ENCODE results near the gene PPIL6.
"Not testable (repeated sequence)": the region's sequence is repeated elsewhere in the genome, so short reads cannot be mapped to it uniquely, and the experiment has no call there.

PPIL6 gene

DNA sequence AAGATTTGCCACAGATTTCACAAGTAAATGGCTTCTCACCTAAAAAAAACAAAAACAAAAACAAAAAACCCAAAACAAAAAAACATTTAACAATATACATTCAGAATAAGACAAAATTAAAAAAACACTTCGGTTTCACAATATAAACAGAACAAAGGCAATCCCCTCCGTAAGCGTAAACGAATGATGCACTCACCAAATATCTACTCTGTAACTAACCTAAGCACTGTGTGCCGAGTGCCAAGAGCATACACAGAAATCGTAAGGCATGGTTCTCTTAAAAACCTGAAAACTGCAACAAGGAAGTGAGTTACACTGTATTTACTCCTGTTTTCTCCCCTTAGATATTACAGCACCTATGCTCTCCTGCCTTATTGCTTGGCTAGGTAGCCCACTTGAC lies 27.3 kb upstream of the PPIL6 start:
- DNase-seq (ENCODE audit: low read depth in 1 of 2, low spot score in 1 of 2), result no peak

DNA sequence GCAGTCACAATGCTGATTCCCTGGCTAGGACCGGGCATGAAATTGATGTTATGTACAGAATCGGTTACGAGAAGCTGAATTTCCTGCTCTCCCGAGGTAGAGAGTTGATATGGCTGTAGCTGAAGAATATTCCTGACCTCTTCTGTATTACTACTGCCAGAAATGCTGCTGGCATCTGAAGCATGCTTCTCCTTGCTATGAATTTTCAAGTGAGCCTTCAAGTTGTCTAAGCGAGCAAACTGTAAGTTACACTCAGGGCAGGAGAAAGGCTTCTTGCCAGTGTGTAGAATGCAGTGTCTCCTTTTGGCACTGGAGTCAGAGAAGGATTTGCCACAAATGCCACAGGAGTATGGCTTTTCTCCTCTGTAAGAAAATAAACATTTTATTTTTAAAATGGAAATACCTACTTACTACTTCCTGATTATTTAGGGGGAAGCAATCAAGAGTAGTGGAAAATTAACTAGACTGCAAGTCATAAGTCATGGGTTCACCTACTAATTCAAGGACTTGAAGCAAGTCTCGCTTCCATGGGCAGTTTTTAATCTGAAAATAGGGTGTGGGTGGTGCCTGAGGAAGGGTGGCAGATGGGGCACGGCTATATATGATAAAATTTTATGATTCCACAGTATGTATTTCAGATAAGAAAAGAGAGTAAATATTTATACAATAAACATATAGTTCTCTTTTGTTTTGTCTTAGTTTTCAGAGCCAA lies 25.9 kb upstream of the PPIL6 start:
- DNase-seq (ENCODE audit: low read depth in 1 of 2, low spot score in 1 of 2), result no peak

DNA sequence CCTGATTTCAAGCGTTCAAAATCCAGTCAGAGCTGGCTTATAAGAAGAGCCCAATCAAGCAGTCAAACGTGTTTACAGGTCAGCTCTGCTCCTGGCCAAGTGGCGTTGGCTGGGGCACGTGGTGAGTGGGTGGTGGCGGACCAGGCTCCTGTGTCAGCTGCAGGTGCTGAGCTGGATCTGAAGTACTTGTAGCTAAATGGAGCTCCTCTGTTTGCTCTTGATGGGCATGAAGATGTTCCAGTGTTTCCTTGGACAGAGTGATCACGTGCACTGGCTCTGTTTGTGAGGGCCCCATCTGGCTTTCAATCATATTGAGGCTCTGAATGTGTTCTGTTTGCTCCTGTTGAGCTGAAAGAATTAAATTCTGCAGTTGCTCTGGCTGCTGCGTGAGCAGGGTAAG lies 25.3 kb upstream of the PPIL6 start:
- DNase-seq (ENCODE audit: low read depth in 1 of 2, low spot score in 1 of 2), result no peak

DNA sequence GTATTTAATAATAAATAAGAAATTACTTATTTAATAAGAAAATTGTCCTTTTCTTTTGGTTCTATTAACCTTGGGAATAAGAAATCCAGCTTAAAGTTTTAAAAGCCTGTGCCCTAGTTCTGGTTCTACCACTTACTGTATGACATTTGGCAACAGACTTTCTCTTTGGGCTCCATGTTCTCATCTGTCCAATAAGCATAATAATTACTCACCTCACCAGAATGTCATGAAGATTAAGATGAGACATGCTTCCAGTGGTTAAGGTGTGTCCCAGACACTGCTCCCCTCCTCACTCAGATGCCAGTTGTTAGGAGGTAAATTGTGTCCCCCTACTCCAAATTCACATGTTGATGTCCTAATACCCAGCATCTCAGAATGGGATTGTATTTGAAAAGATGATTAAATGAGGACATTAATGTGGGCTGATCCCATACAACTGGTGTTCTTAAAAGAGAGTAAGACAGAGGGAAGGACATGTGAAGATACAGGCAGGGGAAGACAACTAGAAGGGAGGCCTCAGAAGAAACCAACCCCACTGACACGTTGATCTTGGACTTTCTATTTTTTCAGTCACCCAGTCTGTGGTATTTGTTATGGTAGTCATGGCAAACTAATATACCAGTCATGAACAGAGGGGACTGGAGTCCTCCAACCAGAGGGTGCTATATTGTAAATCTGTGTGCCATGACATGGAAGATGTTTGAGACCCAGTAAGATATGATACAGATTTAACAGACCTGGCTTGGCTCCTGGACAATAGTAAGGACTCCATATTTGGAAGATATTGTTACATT lies 21.5 kb upstream of the PPIL6 start:
- no peak for DNase-seq (ENCODE audit: low read depth in 1 of 2, low spot score in 1 of 2)

DNA sequence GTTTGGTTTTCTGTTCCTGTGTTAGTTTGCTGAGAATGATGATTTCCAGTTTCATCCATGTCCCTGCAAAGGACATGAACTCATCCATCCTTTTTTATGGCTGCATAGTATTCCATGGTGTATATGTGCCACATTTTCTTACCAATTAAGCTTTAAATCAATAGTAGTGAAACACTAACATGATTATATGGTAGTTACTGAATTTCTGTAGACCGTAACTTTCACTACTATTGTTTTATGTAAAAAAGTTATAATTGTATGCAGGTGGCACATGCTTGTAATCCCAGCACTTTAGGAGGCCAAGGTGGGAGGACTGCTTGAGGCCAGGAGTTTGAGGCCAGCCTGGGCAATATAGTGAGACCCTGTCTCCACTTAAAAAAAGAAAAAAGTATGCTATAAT lies 20.8 kb upstream of the PPIL6 start:
- not testable (repeated sequence) for DNase-seq (ENCODE audit: low read depth in 1 of 2, low spot score in 1 of 2)

DNA sequence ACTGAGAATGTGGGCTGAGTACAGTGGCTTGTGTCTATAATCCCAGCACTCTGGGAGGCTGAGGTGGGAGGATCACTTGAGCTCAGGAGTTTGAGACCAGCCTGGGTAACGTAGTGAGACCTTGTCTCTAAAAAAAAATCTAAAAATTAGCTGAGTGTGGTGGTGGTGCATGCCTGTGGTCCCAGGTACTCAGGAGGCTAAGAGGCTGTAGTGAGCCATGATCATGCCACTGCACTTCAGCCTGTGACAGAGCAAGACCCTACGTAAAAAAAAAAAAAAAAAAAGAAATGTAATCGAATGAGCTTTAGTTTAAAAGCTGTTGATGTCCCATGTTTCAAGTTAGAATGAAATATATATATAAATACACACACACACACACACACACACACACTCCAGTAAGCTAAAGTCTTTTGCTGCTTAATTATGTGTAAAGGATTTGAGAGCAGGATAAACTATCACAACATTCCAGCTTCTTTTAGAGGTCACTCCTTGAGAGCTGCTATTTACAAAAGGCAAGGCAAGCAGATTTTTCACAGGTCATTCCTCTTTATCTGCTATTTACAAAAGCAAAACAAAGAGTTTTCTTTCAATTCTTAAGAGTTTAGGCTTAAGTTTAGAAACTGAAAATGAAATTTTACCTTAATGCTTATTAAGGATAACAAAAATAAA lies 19.9 kb upstream of the PPIL6 start:
- no peak for DNase-seq (ENCODE audit: low read depth in 1 of 2, low spot score in 1 of 2)

DNA sequence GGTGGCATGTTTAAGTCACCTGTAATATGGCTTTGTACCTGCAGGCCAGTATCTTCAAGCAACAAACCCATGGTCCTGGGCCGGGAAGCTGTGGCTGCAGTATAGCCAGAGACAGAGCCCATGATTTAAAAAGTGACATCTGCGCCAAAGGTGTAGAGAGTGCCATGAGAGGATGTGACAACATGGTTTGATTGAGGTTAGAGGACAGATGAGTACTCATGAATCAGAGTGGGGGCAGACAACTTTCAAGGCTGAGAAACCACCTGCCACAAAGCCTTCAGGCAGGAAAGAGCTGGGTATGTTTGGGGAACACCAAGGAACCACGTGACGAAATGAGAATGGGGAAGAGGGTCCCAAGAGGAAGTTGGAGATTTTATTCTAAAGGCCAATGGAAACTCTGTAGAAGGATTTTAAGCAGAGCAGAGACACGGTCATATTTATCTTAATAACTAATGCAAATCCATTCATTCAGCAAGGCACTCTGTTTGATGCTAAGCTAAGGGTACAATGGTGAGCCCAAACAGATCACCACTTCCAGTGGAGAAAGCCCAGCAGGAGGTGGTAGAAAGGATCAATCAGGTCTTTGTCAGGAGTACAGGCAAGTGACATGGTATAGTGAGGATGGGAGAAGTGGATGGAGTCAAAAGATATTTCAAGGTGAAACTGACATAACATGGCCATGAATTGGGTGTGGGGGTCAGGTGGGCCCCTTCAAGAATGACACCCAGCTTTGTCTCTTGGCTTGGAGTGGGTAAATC lies 18.5 kb upstream of the PPIL6 start:
- DNase-seq (ENCODE audit: low read depth in 1 of 2, low spot score in 1 of 2), result peak in 1 of 2 donors; percentile 42

DNA sequence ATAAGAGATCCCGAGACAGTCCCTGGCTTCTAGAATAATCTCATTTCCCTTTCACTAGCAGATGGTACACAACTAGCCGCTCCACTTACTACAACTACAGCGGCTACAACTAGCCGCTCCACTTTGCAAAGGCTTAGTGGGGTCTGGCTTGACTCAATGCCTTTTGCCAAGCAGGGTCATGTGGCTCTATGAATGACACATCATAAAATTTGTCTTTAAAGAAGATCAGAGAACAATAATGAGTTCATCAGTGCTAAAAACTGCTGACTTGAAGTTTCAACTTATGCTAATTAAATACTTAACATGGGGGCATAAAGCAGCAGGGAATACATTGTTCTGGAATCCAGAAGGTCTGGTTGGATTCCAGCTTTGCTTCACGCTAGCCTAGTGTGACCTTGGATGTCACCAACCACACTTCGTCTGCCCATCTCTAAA lies 17.2 kb upstream of the PPIL6 start:
- DNase-seq (ENCODE audit: low read depth in 1 of 2, low spot score in 1 of 2), result no peak

DNA sequence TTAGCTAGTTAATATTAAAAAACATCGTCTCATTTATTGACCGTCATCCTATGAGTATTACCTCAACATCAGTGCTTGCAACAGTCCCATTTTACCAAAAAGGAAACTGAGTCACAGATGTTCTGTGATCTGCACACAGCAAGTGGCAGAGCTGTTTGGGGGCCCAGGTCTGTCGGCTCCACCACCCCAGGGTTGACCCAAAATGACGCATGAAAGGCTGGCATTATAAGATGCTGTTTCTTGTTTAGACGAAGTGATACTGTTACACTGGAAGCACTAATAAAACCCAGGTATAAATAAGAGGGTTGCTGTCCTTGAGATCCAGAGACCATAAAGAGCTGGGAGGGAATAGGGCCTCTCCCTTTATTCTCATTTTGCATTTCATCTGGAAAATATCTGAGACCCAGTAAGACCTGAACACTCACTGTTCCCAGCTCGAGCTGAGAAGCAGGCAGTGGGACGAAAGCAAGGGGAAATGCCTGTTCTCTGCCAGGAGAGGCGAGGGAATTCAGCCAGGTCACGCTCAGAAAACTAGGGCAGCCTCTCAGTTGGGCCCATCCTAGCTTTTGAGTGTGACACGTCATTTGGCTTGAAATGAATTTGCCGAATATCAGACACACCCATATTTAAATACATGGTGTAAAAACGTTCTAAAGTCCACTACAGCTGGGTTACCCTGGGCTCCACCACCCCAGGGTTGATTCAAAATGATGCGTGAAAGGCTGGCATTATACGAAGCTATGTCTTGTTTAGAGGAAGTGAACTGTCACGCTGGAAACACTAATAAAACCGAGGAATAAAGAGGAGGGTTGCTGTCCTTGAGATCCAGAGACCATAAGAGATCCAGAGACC lies 16.5 kb upstream of the PPIL6 start:
- no peak for DNase-seq (ENCODE audit: low read depth in 1 of 2, low spot score in 1 of 2)

DNA sequence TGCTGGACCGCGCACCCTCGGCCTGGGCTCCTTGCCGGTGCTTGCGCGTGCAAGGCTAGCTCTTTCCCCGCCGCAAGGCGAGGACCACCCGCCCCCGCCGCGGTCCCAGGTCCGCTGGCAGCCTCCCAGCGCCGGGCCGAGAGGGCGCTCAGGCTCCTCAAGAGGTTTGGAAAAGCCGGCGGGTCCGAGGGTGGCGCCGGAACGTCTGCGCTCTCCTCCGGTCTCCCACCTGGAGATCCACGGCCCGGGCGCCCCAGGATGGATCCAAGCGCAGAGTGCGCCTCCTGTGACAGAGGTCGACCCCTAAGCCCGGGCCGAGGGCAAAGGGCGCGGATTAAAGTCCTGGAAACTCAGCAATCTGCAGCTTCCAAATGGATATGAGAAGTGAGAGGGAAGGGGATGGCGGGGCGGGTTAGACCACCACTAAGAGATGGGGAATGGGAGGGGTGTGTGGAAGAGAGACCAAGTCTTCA lies 15.7 kb upstream of the PPIL6 start:
- no peak for DNase-seq (ENCODE audit: low read depth in 1 of 2, low spot score in 1 of 2)

DNA sequence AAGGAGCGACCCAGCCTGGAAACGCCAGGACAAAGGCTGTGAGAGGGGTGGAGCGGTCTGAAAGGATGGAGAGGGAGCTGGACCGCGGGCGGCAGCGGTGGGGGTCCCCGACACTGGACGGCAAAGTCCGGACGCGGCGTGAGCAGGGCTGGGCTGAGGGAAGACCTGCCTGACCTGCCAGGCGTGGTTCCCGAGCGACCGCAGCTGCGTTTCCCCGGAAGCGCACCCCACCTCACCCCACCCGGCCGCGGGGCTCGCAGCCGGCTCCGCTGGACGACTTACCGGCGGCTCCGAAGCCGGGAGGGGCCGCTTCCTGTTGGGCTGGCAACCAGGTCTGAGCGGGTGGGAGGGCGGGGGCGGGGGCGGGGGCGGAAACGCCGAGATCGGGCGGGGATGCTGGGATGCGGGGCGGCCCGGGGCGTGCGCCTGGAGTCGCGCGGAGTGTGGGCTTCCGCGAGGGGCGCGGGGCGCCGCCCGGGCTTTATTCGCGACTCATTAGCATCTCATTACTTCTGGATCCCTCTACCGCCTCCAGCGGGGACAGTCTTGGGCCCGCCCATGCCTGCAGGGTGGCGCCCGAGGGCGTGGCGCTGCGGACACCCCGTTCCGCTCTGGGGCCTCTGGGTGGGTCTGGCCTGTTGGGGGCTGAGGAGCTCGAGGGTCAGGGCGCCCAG lies 15.1 kb upstream of the PPIL6 start, which contains the start of gene MICAL1:
Gene MICAL1 (minus strand): TSS at position 336 of the 674 bp plus-strand sequence. CDS start 1,576 bp downstream, outside the sequence.
- peak in 1 of 2 donors; percentile 33 for DNase-seq (ENCODE audit: low read depth in 1 of 2, low spot score in 1 of 2)

DNA sequence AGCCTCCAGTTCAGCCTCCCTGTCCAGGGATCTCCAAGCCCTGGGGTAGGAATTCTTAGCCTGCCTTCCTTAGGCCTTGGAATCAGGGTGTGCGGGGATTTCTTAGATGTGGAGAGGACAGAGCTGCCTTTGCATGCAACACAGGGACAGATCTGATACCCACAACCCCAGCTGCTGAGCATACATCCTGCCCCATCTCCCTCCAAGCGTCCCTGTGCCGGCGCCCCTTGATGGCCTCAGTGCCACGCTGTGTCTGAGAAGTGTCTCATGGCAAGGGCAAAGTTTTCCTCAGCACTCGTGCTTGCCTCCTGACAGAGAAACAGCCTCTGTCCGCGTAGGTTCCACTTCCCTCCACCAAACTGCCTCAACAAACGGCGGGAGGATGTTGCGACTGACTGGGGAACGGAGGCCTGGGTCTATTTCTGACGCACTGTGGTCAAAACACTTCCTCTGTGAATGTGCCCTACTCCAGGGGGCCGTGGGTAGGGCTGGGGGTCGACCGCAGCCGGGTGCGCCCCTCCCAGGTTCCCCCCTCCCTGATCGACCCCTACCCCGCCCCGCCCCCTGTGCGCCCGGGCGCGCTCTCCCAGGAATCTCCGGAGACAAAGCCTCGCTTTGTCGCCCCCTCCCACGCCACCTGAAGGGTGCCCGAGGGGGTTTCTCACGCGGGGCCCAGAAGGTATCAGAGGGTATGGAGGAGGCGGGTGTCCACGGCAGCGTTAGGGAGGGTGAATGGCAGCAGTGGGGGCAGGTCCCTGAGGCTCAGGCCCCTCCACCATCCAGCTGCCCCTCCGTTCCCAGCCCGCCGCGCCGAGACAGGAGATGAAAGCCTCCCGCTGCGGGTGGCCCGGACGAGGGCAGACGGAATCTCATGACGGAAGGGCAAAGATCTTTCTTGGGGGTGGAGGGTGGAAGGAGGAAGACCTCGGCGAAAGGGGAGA lies 14.3 kb upstream of the PPIL6 start:
- DNase-seq (ENCODE audit: low read depth in 1 of 2, low spot score in 1 of 2), result peak; percentile 39 to 44

DNA sequence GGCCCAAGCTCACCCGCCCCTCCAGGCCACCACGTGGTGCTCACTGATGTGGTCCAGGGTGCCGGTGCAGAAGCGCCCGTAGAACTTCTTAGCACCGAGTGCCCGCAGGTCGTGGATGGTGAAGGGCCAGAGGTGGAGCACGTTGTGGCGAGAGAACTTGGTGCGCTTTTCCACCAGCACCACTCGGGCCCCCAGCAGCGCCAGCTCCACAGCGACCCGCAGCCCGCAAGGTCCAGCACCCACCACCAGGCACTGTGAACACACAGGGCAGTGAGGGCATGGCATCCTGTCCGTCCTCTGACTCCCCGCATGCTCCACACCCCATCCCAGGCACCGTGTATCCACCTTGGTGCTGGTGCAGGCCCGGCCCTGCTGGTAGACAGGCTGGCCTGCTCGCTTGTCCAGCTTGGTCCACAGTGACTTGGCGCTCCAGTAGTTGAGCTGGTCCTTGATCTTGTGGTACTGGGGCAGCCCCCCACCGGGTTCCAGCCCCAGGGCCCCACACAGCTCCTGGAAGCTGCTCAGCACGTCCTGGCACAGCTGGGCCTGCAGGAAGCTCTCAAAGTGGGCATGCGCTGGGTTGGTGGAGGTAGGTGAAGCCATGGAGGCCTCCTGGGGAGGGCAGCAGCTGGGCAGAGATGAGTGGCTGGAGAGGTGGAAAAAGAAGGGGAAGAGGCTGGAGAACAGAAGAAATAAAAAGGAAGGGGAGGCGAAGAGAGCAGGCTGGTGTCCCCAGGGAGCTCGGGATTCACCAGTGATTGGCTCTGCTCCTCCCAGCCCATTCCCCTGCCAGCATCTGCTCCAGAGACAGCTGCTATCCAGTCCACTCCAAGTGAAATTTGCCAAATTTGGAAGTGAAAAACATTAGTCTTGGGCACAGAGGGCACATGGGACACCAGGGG lies 13.4 kb upstream of the PPIL6 start:
- no peak for DNase-seq (ENCODE audit: low read depth in 1 of 2, low spot score in 1 of 2)

DNA sequence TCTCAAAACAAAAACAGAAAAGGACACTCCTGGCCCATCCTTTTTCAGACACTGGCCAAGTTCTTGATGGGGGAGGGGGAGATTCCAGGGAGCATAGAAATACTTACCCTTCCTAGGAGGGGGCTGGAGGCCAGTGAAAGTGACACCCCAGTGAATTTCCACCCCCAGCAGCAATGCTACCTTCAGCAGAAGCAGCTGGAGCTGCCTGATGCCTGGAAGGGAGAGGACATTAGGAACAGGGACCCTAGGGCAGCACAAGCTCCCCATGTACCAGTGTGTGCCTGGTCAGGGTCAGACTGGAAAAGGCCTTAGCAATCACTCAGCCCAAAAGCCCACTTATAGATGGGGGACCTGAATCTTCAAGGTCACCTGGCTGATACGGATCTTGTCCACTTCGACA lies 12.7 kb upstream of the PPIL6 start:
- no peak for DNase-seq (ENCODE audit: low read depth in 1 of 2, low spot score in 1 of 2)

DNA sequence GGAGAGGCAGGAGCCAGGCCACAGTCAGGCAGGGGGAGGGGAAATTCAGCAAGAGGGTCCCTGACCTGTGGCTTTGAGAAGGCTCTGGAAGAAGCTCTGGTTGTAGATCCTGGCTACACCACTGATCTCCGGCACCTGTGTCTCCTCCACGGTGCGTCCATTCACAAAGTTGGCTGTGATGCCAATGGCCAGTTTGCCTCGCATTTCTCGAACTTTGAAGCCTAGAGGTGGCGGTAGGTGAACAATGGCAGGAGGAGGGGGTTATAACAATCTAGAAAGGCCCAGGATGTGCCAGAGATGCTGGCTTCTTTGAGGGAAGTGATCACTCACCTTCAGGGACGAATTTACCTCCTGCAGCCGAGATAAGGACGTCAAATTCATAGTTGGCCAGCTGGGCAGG lies 11.8 kb upstream of the PPIL6 start:
- DNase-seq (ENCODE audit: low read depth in 1 of 2, low spot score in 1 of 2), result no peak

DNA sequence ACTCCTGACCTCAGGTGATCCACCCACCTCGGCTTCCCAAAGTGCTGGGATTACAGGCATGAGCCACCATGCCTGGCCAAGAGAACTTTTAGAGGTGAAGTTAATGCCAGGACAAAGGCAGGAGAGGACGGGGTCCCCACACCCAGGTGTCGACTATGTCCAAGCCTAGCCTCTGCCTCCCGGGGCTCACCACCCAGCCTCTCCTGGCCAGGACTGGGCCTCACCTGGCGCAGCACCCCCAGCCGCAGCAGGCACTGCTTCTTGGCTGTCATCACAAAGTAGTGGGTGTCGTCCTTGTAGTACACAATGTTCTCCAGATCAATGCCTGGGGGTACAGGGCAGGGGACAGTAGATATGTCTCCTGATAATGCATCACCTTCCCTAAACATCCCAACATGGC lies 10.9 kb upstream of the PPIL6 start:
- no peak for DNase-seq (ENCODE audit: low read depth in 1 of 2, low spot score in 1 of 2)

DNA sequence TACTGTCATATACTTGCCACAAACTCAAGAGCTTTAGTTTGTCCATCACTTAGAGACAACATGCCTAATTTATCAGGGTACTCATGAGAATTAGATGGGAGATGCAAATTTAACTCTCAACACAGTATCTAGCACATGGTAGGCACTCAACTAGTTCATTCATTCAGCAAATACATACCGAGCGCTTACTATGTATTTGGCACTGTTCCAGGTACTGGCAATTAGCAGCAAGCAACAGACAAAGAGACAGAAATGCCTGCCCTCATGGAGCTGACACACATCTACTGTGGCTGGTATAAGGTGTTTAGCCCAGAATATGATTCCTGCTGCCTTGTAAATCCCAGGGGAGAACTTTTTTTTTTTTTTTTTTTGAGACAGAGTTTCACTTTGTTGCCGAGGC lies 10.4 kb upstream of the PPIL6 start:
- DNase-seq (ENCODE audit: low read depth in 1 of 2, low spot score in 1 of 2), result no peak

Measured in activated CD4-positive, alpha-beta T cell treated with anti-CD3 and anti-CD28 coated beads, Interleukin-2, amount 50 U/mL, for 24 hours (primary cell).